ENCODE data around the gene FSD1.
"Not testable (repeated sequence)": the region's sequence is repeated elsewhere in the genome, so short reads cannot be mapped to it uniquely, and the experiment has no call there.

Gene FSD1

GRCh38 chr19:4347521-4347920, 43.1 kb downstream of the FSD1 start:
- DNase-seq: no peak

DNA sequence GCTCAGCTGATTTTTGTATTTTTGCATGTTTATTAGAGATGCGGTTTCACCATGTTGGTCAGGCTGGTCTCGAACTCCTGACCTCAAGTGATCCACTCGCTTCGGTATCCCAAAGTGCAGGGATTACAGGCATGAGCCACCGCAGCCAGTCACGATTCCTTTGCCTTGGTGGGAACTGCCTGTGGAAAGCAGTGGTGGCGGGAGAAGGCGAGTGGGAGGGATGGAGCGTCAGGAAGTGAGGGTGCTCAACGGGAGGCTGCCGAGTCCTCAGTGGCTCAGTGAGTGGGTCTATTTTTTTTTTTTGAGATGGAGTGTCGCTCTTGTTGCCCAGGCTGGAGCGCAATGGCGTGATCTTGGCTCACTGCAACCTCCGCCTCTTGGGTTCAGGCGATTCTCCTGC, 44.8 kb downstream of the FSD1 start:
- not testable (repeated sequence) for DNase-seq

DNA sequence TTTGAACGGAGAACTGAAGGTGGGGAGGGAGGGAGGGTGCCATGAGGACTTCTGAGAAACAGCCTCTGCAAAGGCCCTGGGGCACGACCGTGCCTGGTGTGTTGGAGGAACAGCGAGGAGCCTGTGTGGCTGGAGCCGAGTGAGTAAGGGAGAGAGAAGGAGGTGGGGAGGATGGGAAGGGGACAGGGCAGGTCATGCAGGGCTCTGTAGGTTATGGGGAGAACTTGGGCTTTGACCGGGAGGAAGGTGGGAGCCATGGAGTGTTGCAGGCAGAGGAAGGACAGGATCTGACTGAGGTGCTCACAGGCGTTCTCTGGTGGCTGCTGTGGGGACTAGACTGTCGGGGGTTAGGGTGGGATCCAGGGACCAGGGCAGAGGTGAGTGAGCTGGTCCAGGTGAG, 45.7 kb downstream of the FSD1 start:
- DNase-seq: no peak

DNA sequence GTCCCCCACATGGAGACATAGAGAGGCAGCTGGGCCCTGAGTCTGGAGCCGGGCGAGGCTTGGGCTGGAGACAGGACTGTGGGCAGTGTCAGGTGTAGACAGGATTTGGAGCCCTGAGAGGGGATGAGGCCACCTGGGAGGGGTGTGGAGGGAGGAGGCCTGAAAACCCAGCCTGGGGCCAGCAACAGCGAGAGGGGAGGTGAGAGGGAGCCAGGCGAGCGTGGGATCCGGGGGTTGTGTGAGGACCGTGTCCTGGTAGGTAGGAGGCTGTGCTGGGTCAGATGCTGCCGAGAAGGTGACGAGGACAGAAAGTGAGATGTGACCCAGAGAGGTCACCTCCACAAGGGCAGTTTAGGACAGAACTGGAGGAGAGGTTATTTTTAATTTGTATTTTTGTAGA, 46.3 kb downstream of the FSD1 start:
- no peak for DNase-seq

DNA sequence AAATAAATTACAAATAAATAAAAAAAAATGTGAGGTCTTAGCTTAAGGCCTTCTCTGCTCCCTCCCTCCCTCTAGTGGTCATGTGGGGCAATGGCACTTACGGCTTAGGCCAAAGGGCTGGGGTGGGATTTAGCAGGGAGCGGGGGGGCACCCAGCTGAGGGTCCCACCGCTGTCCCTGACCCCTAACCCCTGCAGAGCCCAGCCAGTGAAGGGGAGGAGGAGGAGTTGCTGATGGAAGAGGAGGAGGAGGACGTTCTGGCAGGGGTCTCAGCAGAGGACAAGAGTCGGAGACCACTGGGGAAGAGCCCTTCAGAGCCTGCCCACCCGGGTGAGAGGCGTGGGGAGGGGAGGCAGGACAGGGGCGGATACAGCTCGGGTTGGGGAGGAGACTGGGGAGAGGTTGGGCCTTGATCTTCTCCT, 48.3 kb downstream of the FSD1 start:
- peak; percentile 7 for DNase-seq

DNA sequence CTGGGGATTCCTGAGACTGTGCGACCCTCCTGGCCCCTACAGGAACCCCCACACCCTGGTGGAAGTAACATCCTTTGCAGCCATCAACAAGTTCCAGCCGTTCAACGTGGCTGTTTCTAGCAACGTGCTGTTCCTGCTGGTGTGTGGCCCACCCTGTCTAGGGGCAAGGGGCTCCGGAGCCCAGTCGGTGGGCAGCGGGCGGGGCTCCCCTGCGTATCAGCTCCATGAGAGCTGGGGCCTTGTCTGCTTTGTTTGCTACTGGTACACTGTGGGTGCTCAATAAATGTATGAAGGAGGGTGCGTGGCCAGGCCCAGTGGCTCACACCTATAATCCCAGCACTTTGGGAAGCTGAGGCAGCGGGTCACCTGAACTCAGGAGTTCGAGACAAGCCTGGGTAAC, 49.9 kb downstream of the FSD1 start:
- DNase-seq: no peak

GRCh38 chr19:4354897-4355296, 50.5 kb downstream of the FSD1 start:
- no peak for DNase-seq

GRCh38 chr19:4357095-4357797, 52.8 kb downstream of the FSD1 start:
- DNase-seq: no peak

DNA sequence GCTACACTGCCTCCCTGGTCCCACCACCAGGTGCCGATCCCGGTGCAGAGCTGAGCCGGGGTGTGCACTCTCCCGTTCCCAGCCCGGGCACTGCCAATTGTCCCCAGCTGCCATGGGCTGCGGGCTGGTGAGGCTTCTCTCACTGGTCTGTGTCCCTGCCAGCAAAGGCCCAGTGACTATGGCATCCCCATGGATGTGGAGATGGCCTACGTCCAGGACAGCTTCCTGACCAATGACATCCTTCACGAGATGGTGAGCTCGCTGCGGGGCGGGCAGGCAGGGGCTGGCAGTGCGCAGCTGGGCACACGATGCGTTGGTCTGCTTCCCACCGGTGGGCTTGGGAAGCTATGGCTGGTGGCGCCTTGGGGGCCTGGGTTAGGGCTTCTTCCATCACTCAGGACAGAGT, 53.5 kb downstream of the FSD1 start:
- no peak for DNase-seq

- DNase-seq: no peak
Measured at GRCh38 chr19:4358709-4359626, 54.6 kb downstream of the FSD1 start.

DNA sequence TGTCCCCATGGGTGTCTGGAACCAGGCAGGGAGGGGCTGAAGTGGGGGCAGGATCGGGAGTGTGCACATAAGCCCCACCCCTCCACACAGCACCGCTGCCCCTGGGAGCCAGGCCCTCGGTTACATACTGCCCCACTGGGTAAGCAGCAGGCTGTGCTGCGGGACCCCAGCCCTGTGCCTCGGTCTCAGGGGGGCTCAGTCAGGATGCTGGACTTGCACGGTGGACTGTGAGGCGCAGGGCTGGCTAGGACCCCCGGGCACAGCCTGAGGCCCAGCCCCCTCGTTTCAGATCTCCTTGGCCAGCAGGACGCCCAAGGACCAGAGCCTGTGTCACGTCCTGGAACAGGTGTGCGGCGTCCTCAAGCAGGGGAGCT, 55.2 kb downstream of the FSD1 start:
- DNase-seq: no peak

GRCh38 chr19:4360081-4360569, 55.7 kb downstream of the FSD1 start:
- DNase-seq: no peak

DNA sequence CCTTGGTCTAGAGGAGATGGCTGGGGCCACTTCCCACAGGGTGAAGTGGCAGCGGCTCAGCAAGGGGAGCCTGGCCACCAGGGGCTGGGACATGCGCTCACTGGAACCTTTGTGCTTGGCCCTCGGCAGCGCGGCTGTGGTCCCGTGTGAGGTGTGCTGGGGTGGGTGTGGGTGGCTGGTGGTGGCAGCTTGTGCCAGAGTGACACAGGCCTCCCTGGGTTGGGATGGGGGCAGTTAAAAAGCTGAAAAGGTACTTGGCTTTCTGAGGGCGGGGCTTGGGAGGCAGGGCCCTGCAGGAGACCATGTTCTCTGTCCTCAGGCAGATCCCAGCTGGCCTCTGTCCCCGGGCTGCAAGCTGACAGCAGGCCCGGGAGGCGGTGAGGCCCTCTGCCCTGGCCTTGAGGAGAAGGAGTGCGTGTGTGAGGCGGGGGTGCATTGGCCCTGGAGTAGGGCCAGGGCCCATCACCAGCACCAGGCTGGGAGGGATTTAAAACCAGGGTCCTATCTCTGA, 56.3 kb downstream of the FSD1 start:
- no peak for DNase-seq

- DNase-seq: no peak
Measured at GRCh38 chr19:4361152-4362046, 57.0 kb downstream of the FSD1 start.

DNA sequence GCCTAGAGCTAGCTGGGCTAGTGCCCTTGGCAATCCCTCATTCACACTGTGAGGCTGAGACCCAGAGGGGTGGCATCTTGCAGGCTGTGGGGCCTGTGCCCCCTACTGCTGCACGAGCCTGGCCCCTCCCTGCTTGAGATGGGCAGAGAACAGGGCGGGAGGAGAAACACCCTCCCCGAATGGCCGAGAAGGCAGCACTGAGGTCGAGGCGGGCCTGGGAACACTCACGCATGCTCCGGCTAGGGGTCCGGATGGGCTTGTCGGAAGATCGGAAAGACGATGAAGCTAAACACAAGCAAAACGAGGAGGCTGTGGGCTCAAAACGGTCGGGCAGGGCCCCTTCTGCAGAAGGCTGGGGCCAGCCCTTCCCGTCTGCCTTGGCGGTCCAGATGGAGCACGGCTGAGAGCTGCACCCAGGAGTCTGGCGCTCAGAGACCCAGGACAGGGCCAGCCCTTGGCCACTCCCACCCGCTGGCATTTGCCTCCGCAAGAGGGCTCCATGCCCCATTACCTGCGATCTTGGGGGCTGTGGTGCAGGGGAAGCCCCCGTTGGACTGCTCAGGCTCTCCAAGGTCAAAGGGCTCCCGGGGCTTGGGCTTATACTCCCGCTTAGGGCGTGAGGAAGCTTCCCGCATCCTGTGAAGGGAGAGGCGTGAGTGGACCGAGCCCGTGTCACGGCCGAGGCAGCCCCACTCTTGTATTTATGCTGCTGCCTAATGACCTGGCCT, 57.9 kb downstream of the FSD1 start:
- DNase-seq: no peak

- DNase-seq: no peak
Measured at GRCh38 chr19:4362831-4363545, 58.6 kb downstream of the FSD1 start.

GRCh38 chr19:4363571-4364304, 59.3 kb downstream of the FSD1 start:
- no peak for DNase-seq

GRCh38 chr19:4365341-4365740, 60.9 kb downstream of the FSD1 start:
- DNase-seq: no peak

GRCh38 chr19:4365791-4366665, 61.6 kb downstream of the FSD1 start:
- no peak for DNase-seq

All from NCI-H748 treated with DMSO at 0.1 percent for 48 hours (cell line).